Measurements from ENCODE around the gene IL20RB. TPM values are rescaled to one million over a fixed set of nuclear protein-coding genes. Genes with fewer than 3 reads are reported as not detected.

Gene IL20RB
- total RNA-seq, 3 donors from 2014 or later = 0.60 to 1.7 (median 1.2) TPM

GRCh38 chr3:136946978-136947377 lies 10.8 kb upstream of the IL20RB start:
- H3K36me3 ChIP-seq (ENCODE audit: low read depth) = no peaks in the 10 kb centered on the region
- DNase-seq (no peak), ATAC-seq (no peak)
- no peaks in the 10 kb centered on the region for H3K9me3 ChIP-seq
- no peak overlapping the region for H3K4me3 ChIP-seq
- intact Hi-C loops (cut with DNase I, micrococcal nuclease) = no loop called here
- no peak for TF ChIP-seq CTCF (IDR thresholded peaks at IDR 0.05)
- H3K4me1 ChIP-seq (ENCODE audit: low read depth) = no peaks in the 10 kb centered on the region

GRCh38 chr3:136947477-136947876 lies 10.3 kb upstream of the IL20RB start:
- Histone ChIP-seq H3K9me3 (no peaks in the 10 kb centered on the region), H3K4me3 (no peak overlapping the region), H3K4me1 (ENCODE audit: low read depth) (no peaks in the 10 kb centered on the region), H3K36me3 (ENCODE audit: low read depth) (no peaks in the 10 kb centered on the region)
- ATAC-seq (no peak), DNase-seq (no peak)
- no peak for TF ChIP-seq CTCF (IDR thresholded peaks at IDR 0.05)
- intact Hi-C loops (cut with DNase I, micrococcal nuclease) = no loop called here

GRCh38 chr3:136949146-136949545 lies 8.6 kb upstream of the IL20RB start:
- no peaks in the 10 kb centered on the region for H3K36me3 ChIP-seq (ENCODE audit: low read depth)
- intact Hi-C loops (cut with DNase I, micrococcal nuclease) = no loop called here

GRCh38 chr3:136949708-136950107 lies 8.1 kb upstream of the IL20RB start:
- Histone ChIP-seq H3K4me1 (ENCODE audit: low read depth) (no peaks in the 10 kb centered on the region), H3K9me3 (no peaks in the 10 kb centered on the region), H3K4me3 (no peak overlapping the region), H3K36me3 (ENCODE audit: low read depth) (no peaks in the 10 kb centered on the region)
- DNase-seq = no peak
- TF ChIP-seq CTCF (IDR thresholded peaks at IDR 0.05) = no peak
- no peak for ATAC-seq
- intact Hi-C loops (cut with DNase I, micrococcal nuclease) = no loop called here

More at GRCh38 chr3:136949146-136949545, 8.6 kb upstream of the IL20RB start:
- no peak for TF ChIP-seq CTCF (IDR thresholded peaks at IDR 0.05)
- no peaks in the 10 kb centered on the region for H3K9me3 ChIP-seq
- H3K4me1 ChIP-seq (ENCODE audit: low read depth) = no peaks in the 10 kb centered on the region
- DNase-seq (no peak), ATAC-seq (no peak)
- H3K4me3 ChIP-seq = no peak overlapping the region

GRCh38 chr3:136950623-136951022 lies 7.2 kb upstream of the IL20RB start:
- H3K36me3 ChIP-seq (ENCODE audit: low read depth) = no peaks in the 10 kb centered on the region
- peaks cover 3% of the 10 kb centered on the region for H3K4me1 ChIP-seq (ENCODE audit: low read depth)
- no peak overlapping the region for H3K4me3 ChIP-seq
- ATAC-seq (no peak), DNase-seq (no peak)
- H3K9me3 ChIP-seq = no peaks in the 10 kb centered on the region
- no peak for TF ChIP-seq CTCF (IDR thresholded peaks at IDR 0.05)
- intact Hi-C loops (cut with DNase I, micrococcal nuclease) = no loop called here

- intact Hi-C loops (cut with DNase I, micrococcal nuclease) = no loop called here
- Histone ChIP-seq H3K36me3 (ENCODE audit: low read depth) (no peaks in the 10 kb centered on the region), H3K4me1 (ENCODE audit: low read depth) (peaks cover 11% of the 10 kb centered on the region), H3K4me3 (no peak overlapping the region), H3K9me3 (no peaks in the 10 kb centered on the region)
- DNase-seq = no peak
- no peak for ATAC-seq
- TF ChIP-seq CTCF (IDR thresholded peaks at IDR 0.05) = no peak
Measured at GRCh38 chr3:136952292-136952691, 5.5 kb upstream of the IL20RB start.

Measured in mucosa of descending colon (tissue), 3 donors.